HAP-1 (cell line): ENCODE results near the gene MED1.

ENCODE experiments used
- DNase-seq, 2 experiments: peaks; one replicate each; pipeline ENCODE4 v3.0.0-alpha.2; 2016 to 2020; ENCODE audit warnings: low spot score in 2 of 2
- H3K27me3 ChIP-seq: fragments of 250-450 bp; sonication (Bioruptor Pico); 2 replicates; pipeline ENCODE4 v1.5.1; 2020; ENCODE audit warnings: low read depth, mild to moderate bottlenecking, moderate library complexity
- H3K36me3 ChIP-seq: fragments of 250-450 bp; sonication (Bioruptor Pico); replicated peaks from 2 replicates; pipeline ENCODE4 v1.5.1; 2020; ENCODE audit warnings: mild to moderate bottlenecking
- H3K4me1 ChIP-seq: fragments of 250-450 bp; sonication (Bioruptor Pico); 2 replicates; pipeline ENCODE4 v1.5.1; 2020; ENCODE audit warnings: mild to moderate bottlenecking
- H3K4me3 ChIP-seq: fragments of 250-450 bp; sonication (Bioruptor Pico); 2 replicates; pipeline ENCODE4 v1.5.1; 2020; ENCODE audit warnings: mild to moderate bottlenecking, moderate library complexity
- H3K9me3 ChIP-seq: fragments of 250-450 bp; sonication (Bioruptor Pico); 2 replicates; pipeline ENCODE4 v1.5.1; 2020; ENCODE audit warnings: mild to moderate bottlenecking, moderate library complexity
- in situ Hi-C: fragments of 300-500 bp; cut with MboI; formaldehyde crosslinking; loops from 3 replicates; pipeline ENCODE4 v1.14.3; 2020; ENCODE audit warnings: low sequenced_read_pairs, inconsistent platforms, mixed read lengths

Gene MED1

DNA sequence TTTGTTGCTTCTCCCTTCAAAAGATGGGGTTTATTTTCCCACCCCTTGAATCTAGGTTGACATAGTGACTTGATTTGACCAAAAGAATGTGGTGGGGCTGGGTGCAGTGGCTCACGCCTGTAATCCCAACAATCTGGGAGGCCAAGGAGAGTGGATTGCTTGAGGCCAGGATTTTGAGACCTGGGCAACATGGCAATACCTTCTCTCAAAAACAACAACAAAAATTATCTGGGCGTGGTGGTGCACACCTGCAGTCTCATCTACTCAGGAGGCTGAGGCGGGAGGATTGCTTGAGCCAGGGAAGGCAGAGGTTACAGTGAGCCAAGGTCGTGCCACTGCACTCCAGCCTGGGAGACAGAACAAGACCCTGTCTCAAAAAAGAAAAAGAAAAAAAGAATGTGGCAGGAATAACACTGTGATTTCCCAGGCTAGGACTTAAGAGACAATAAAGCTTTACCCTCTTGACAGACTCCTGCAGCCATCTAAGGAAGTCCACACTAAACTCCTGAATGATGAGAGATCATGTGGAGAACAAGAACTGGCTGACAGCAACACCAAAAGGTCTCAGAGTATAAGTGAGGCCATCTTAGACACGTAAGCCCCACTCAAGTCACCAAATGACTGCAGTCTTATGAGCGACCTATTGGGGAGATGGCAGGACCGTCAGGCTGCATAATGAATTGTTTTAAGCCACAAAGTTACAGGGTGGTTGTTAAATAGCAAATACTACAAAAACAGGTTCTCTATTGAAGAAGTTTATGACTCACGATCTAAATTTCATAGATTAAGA is 86.6 kb downstream of the MED1 start:
- in situ Hi-C loops = no loop called here
- DNase-seq = no peak

DNA sequence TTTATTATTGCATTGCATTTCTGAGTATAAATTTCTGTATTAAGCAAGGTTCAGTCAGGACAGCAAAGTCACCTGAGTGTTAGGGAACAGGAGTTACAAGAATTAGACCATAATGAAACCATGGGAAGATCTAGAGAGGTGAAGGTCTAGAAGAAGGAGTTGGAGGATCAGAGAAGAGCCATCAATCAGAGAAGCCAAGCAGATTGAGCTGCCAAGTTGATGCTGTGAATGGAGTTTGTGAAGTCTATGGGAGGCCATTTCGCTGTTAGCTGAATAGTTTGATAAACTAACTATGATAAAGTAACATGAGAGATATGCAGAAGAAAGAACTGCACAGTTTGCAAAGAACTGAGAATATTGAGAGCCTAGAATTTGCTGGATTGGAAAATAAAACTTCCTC is 90.0 kb downstream of the MED1 start:
- Histone ChIP-seq H3K4me3 (no peak overlapping the region), H3K9me3 (no peaks in the 10 kb centered on the region), H3K4me1 (peaks cover 17% of the 10 kb centered on the region), H3K36me3 (no peaks in the 10 kb centered on the region; the same call in 1 of the 2 replicates), H3K27me3 (no peaks in the 10 kb centered on the region)
- in situ Hi-C loops = no loop called here
- DNase-seq = no peak

More for the DNA sequence above, 86.6 kb downstream of the MED1 start:
- Histone ChIP-seq H3K36me3 (no peaks in the 10 kb centered on the region), H3K4me1 (peaks cover 3% of the 10 kb centered on the region), H3K27me3 (no peaks in the 10 kb centered on the region), H3K9me3 (no peaks in the 10 kb centered on the region), H3K4me3 (no peak overlapping the region)

DNA sequence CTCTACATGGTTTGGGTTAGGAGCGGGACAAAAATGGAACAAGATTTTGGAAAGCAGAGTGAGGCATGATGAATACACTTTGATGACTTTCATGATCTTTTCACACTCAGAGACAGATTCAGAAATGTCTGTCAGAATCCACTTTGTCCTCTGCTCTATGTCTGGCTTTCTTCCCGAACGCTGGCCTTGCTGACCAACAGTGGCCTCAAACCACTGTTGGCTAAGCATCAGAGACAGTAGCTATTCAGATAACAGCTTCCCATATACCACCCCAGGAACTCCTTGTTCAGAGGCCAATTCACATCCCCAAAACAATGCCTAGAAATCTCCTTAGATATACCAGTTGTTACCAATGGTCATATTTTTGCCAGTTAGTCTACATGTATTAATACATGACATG is 90.5 kb downstream of the MED1 start:
- no peak for DNase-seq
- Histone ChIP-seq H3K9me3 (no peaks in the 10 kb centered on the region), H3K36me3 (no peaks in the 10 kb centered on the region; the same call in 1 of the 2 replicates), H3K4me3 (no peak overlapping the region), H3K27me3 (no peaks in the 10 kb centered on the region), H3K4me1 (peaks cover 17% of the 10 kb centered on the region)
- in situ Hi-C loops = no loop called here

DNA sequence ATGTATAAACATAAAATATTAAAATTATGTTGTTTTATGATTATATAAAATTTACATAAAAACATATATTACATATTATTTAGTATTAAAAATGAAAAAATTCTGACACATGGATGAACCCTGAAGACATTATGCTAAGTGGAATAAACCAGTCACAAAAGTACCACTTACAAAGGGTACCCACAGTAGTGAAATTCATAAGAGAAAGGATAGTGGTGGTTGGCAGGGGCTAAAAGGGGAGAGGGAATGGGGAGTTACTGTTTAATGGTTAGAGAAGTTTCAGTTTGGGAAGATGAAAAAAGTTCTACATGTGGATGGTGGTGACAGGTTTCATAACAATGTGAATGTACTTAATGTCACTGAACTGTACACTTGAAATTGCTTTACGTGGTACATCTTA is 91.1 kb downstream of the MED1 start:
- peaks cover 17% of the 10 kb centered on the region for H3K4me1 ChIP-seq
- no peaks in the 10 kb centered on the region; the same call in 1 of the 2 replicates for H3K36me3 ChIP-seq
- no peak overlapping the region for H3K4me3 ChIP-seq
- H3K9me3 ChIP-seq = no peaks in the 10 kb centered on the region
- no peak for DNase-seq
- H3K27me3 ChIP-seq = no peaks in the 10 kb centered on the region
- in situ Hi-C loops = no loop called here

DNA sequence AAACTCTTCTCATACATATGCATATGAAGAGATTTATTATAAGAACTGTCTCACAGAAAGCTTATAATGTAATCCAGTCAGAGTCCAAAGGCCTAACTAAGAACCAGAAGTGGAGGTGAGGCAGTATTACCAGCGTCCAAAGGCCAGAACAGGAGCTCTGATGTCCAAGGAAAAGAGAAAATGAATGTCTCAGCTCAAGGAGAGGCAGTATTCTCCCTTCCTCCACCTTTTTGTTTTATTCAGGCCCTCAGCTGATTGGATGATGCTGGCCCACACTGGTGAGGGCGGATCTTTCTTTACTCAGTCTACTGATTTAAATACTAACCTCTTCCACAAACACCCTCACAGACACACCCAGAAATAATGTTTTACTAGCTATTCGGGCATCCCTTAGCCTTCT is 93.1 kb downstream of the MED1 start:
- no peaks in the 10 kb centered on the region; the same call in 1 of the 2 replicates for H3K36me3 ChIP-seq
- no peak overlapping the region for H3K4me3 ChIP-seq
- in situ Hi-C loops = no loop called here
- DNase-seq = no peak
- H3K9me3 ChIP-seq = no peaks in the 10 kb centered on the region
- H3K27me3 ChIP-seq = no peaks in the 10 kb centered on the region
- peaks cover 17% of the 10 kb centered on the region for H3K4me1 ChIP-seq

DNA sequence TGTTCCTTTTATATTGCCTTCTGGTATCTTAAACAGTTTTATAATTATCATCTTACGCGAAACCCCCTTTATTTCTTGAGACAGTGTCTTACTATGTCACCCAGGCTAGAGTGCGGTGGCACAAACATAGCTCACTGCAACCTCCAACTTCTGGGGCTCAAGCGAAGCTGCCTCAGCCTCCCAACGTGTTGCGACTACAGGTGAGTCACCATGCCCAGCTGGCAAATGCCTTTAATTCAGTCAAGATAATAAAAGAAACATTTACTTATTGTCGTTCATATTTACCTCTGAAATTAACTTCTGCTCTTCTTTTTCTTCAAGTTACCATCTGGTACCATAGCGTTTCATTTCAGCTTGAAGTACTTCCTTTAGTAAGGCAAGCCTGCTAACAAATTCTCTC is 93.6 kb downstream of the MED1 start:
- Histone ChIP-seq H3K9me3 (no peaks in the 10 kb centered on the region), H3K4me1 (peaks cover 17% of the 10 kb centered on the region), H3K36me3 (no peaks in the 10 kb centered on the region; the same call in 1 of the 2 replicates), H3K4me3 (no peak overlapping the region), H3K27me3 (no peaks in the 10 kb centered on the region)
- DNase-seq = no peak
- in situ Hi-C loops = no loop called here
